Stimulated activated CD4-positive, alpha-beta T cell treated with anti-CD3 and anti-CD28 coated beads, Interleukin-15, amount 100 ng/mL, for 48 hours (primary cell): ENCODE results near the gene LONP2.
"Not testable (repeated sequence)": the region's sequence is repeated elsewhere in the genome, so short reads cannot be mapped to it uniquely, and the experiment has no call there.

Source experiments
- DNase-seq, 2 donors: peaks; one replicate each; pipeline ENCODE4 v3.0.0-alpha.2; 2020; ENCODE audit warnings: low read depth in 2 of 2

The LONP2 gene

DNA sequence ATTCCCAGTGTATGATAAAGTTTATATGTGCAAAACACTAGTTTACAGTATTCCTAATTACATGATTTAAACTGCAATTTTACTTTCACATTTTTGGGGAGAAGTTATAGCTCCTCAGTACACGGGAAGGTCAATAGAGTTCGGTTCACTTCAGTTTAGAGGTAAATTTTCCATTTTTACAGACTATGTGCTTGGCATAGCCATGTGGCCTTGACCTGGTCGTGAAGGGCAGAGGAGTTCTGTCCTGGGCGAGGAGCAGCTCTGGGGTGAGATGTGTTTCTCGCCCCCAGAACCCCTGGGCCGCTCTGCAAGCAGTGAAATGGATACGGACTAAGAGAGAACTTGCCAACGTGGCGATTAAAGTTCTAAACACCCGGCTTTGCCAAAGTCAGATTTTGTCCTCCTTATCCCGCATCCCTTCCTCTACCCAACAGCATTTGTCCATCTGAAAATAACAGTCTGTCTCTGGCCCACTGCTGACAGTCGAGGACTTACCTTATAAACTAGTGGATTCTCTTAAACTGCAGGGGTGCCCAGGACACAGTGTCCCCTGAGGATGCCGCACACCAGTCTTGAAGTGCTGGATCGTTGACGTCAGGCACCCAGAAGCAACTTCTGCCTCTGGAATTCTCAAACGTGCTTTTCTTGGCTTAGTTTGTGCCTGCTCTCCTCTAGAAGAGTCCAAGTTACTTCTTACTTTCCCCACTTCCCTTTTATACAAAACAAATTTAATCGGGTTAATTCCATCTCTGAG is 142.6 kb downstream of the LONP2 start:
- no peak for DNase-seq

DNA sequence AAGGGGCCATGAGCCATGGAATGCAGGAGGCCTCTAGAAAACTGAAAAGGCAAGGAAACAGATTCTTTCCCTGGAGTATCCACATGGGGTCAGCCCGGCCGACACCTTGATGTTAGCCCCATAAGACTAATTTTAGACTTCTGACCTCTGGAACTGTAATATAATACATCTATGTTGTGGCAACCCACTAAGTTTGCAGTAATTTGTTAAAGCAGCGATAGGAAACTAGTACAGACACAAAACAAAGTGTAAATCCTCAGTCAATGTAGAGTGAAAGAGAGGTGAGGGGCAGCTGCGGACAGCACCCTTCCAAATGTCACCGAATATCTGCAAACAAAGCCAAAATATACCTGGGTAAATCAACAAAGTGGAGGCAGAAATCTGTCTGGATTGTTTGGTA is 148.3 kb downstream of the LONP2 start:
- DNase-seq, result no peak

DNA sequence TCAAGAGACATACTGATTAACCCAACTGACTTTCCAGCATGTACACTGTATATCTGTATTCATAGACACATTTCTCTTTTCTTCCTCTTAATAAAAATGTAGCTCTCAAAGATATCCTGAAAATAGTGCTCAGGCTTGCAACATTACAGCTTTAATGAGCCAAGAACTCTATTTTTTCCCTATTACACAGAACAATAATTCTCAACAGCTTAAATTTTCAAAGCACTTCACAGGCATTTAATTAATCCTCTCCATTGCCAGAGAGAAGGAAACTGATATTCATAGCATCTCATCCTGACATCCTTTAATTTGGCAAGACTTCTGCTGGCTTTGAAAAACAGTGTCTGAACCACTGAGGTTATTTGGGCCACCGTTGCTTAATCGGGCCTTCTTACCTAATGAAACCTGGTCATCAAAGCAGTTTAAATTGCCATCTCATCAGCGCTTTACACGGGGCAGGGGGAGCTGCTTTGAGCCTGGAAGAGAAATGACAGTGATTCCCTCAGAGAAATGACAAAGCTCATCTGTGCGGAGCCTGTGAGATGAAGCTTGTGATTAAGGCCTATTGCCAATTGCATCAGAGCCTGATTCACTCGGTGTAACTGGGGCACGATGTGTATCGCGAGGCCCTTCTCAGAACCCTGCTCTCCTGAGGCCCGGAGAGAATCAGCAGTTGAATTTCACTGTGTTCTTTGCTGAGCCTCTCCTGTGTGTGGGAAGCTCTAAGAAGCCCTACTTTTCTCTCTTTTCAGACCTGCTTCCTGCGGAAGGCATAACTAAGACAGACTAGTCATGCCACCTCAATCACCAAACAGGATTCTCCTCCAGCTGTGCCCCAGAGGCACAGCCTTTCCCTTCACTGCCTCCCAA is 149.6 kb downstream of the LONP2 start:
- peak; percentile 15 to 26 for DNase-seq

DNA sequence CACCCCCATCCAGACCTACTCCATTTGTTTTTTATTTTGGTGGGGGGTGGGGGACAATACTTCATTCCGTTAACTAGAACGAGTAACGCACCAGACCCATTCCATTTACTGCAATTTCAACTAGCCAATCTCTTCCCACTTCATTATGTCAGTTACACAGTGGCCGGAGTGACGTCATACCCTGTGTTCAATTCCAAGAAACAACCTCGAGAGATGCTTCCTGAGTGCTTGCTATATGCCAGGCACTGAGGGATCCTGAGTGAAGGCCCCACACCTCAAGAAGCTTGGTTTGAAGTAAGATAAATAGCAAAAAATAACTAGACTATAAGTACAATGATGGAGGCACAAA is 150.2 kb downstream of the LONP2 start:
- no peak for DNase-seq

DNA sequence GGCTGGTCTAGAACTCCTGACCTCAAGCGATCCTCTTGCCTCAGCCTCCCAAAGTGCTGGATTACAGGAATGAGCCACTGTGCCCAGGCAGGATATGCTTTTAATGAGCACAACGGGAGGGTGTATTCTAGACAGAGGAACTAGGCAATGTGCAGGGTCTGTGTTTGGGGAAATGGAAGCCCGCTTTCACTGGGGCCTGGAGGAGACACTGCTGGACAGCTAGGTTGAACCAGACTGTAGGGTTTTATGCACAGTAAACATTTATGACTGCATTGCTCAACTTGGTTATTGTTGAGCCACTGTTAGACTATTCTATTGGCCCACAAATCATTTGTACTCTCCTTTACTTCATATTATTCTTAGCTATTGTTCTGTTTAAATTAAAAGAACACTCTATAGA is 151.3 kb downstream of the LONP2 start:
- no peak for DNase-seq

DNA sequence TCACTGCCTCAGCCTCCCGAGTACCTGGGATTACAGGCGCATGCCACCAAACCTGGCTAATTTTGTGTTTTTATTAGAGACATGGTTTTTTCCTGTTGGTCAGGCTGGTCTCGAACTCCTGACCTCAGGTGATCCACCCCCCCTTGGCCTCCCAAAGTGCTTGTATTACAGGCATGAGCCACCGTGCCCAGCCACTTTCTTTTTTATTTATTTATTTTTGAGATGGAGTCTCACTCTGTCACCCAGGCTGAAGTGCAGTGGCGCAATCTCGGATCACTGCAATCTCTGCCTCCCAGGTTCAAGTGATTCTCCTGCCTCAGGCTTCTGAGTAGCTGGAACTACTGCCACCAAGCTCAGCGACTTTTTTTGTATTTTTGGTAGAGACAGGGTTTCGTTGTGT is 158.4 kb downstream of the LONP2 start:
- DNase-seq, result not testable (repeated sequence)

DNA sequence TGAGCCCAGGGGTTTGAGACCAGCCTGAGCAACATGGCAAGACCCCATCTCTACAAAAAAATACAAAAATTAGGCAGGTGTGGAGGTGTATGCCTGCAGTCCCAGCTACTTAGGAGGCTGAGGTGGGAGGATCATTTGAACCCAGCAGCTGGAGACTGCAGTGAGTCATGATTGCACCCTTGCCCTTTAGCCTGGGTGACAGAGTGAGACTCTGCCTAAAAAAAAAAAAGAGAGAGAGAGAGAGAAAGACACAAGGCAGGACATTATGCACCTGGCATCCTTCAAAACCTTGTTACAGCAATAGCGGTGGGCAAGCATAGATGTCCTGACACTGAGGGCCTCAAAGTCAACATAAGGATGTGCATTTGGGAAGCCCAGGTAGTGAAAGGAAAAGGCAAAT is 161.1 kb downstream of the LONP2 start:
- no peak for DNase-seq

DNA sequence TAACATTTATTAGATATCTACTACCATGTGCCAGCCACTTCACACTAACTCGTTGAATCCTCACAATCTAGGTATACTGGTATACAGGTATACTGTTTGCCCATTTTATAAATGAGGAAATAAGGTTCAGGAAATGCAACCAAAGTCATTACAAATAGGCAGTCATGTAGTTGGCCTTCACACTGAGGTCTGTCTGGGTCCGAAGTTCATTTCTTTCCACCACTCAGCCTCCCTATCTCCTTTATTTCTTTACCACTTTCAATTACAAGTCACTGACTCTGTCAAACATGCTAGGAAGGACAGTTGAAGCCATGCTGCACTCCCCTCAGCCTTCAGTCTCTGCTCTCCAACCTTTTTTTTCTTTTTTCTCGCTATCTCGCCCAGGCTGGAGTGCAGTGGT is 161.8 kb downstream of the LONP2 start:
- no peak for DNase-seq
